ENCODE results near the gene RC3H2. TPM values are rescaled to one million over a fixed set of nuclear protein-coding genes. Genes with fewer than 3 reads are reported as not detected.
A peak's percentile ranks its signal among the peaks of the same experiment; 100 is the strongest.
"Not testable (repeated sequence)": the region's sequence is repeated elsewhere in the genome, so short reads cannot be mapped to it uniquely, and the experiment has no call there.

RC3H2 gene
- total and polyA plus RNA-seq, 4 donors: 5.9 to 26.4 (median 16.9) TPM

DNA sequence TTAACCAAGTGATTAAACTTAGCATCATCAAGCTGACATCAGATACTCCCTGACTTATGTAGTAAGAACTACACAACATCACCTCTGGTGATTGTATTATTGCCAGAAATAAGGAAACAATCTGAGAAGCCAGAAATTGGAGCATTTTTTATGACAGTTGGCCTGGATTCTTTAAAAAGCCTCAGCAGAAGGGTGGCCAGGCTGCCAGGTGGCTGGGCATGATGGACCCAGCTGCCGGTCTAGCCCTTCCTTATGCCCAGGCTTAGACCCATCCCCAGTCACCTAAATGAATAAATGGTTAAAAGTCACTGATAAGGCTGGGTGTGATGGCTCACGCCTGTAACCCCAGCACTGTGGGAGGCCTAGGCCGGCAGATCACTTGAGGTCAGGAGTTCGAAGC lies 92.4 kb downstream of the RC3H2 start (continued):
- TF ChIP-seq, protein P1, sequence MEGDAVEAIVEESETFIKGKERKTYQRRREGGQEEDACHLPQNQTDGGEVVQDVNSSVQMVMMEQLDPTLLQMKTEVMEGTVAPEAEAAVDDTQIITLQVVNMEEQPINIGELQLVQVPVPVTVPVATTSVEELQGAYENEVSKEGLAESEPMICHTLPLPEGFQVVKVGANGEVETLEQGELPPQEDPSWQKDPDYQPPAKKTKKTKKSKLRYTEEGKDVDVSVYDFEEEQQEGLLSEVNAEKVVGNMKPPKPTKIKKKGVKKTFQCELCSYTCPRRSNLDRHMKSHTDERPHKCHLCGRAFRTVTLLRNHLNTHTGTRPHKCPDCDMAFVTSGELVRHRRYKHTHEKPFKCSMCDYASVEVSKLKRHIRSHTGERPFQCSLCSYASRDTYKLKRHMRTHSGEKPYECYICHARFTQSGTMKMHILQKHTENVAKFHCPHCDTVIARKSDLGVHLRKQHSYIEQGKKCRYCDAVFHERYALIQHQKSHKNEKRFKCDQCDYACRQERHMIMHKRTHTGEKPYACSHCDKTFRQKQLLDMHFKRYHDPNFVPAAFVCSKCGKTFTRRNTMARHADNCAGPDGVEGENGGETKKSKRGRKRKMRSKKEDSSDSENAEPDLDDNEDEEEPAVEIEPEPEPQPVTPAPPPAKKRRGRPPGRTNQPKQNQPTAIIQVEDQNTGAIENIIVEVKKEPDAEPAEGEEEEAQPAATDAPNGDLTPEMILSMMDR (IDR thresholded peaks at IDR 0.05; ENCODE audit: low read depth, low read length, missing input control): no peak

DNA sequence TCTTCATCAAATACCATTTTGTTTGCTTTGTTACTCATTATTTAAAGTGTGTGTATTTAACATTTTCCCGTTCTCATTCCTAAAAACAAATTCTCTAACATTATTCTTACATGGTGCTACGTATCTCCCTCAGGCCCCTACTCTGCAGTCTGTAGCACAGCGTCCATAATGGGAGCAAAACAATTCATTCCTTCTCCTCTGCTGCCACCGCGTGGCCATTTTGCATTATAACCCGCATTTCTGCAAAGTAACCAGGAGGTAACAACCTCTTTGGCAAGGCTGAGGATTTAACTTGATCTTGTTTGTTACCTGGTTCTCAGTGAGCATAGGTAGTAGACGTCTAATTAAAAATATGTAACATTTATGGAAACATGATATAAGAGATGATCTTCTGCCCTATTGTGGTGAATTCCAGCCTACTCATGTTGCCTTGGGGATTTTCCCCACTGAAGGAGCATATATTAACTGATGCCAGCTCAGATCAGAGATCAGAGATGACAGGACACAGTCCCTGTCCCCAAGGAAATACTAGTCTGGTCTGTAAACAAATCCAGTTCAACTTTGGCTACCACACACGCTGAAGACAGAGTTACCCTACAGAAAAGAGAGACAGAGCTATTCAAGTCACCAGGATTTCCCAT lies 94.7 kb downstream of the RC3H2 start:
- Histone ChIP-seq H3K9ac (ENCODE audit: low read depth in 1 of 2, low read length in 2 of 2) (no peak overlapping the region), H3K4me1 (ENCODE audit: control insufficient read depth in 4 of 4, insufficient read depth in 4 of 4, low read length in 3 of 4) (peaks cover 0 to 5% (median 0%) of the 10 kb centered on the region in 4 donors), H3K27ac (ENCODE audit: low read depth in 1 of 2, low read length in 2 of 2) (no peak overlapping the region), H3K36me3 (ENCODE audit: control insufficient read depth in 4 of 4, insufficient read depth in 3 of 4, low read depth in 1 of 4, low read length in 3 of 4) (no peaks in the 10 kb centered on the region), H3K4me3 (ENCODE audit: low read depth in 1 of 3, low read length in 3 of 3) (no peak overlapping the region), H3K9me3 (ENCODE audit: control insufficient read depth in 4 of 4, low read length in 3 of 4) (no peaks in the 10 kb centered on the region), H3K27me3 (ENCODE audit: control insufficient read depth in 4 of 4, insufficient read depth in 4 of 4, low read length in 3 of 4) (no peaks in the 10 kb centered on the region)
- DNase-seq (ENCODE audit: low spot score): peak; percentile 79
- WGBS: 2% methylated on average over 8 of the region's 8 CpGs
- no peak for TF ChIP-seq ZBTB33 (IDR thresholded peaks at IDR 0.05)
- TF ChIP-seq MAX (IDR thresholded peaks at IDR 0.05): no peak
- TF ChIP-seq RAD21 (IDR thresholded peaks at IDR 0.05): peak; percentile 98 to 99
- no peak for TF ChIP-seq HNF4A (conservative IDR thresholded peaks at IDR 0.05)
- peak; percentile 67 for TF ChIP-seq YY1 (IDR thresholded peaks at IDR 0.05)
- no peak for TF ChIP-seq NR2F2 (IDR thresholded peaks at IDR 0.05)
- no peak for TF ChIP-seq SP1 (IDR thresholded peaks at IDR 0.05)
- no peak for TF ChIP-seq JUND (IDR thresholded peaks at IDR 0.05)
- TF ChIP-seq, protein P1 (IDR thresholded peaks at IDR 0.05; ENCODE audit: low read depth, low read length, missing input control): peak; percentile 87

GRCh38 chr9:122809261-122809660 lies 95.9 kb downstream of the RC3H2 start:
- not testable (repeated sequence) for H3K9ac ChIP-seq (ENCODE audit: low read depth in 1 of 2, low read length in 2 of 2); H3K4me3 ChIP-seq (ENCODE audit: low read depth in 1 of 3, low read length in 3 of 3); H3K27ac ChIP-seq (ENCODE audit: low read depth in 1 of 2, low read length in 2 of 2); H3K36me3 ChIP-seq (ENCODE audit: control insufficient read depth in 4 of 4, insufficient read depth in 3 of 4, low read depth in 1 of 4, low read length in 3 of 4); H3K9me3 ChIP-seq (ENCODE audit: control insufficient read depth in 4 of 4, low read length in 3 of 4); H3K27me3 ChIP-seq (ENCODE audit: control insufficient read depth in 4 of 4, insufficient read depth in 4 of 4, low read length in 3 of 4); DNase-seq (ENCODE audit: low spot score); H3K4me1 ChIP-seq (ENCODE audit: control insufficient read depth in 4 of 4, insufficient read depth in 4 of 4, low read length in 3 of 4)
- WGBS: 77% methylated on average over 7 of the region's 7 CpGs

Measured in liver (tissue), 9 donors.